Naive B cell (primary cell): ENCODE results near the gene SNAP23. TPM values are rescaled to one million over a fixed set of nuclear protein-coding genes. Genes with fewer than 3 reads are reported as not detected.
A peak's percentile ranks its signal among the peaks of the same experiment; 100 is the strongest.

Experiments used
- ATAC-seq, 2 donors: fragments of 150-1000 bp; cut with Tn5 transposase; 2 replicates each; pipeline ENCODE4 v1.10.0; 2021; ENCODE audit warnings: low read depth in 2 of 2, mild to moderate bottlenecking in 2 of 2, moderate library complexity in 2 of 2
- DNase-seq: peaks from one replicate; pipeline ENCODE4 v3.0.0; 2022
- H3K27ac Mint-ChIP-seq, 6 donors: one replicate each; pipeline ENCODE4 v1.8.0; 2020 to 2022; ENCODE audit warnings: mild to moderate bottlenecking in 6 of 6, mixed read lengths in 6 of 6, moderate library complexity in 5 of 6, inconsistent platforms in 2 of 6
- H3K27me3 Mint-ChIP-seq, 3 donors: one replicate each; pipeline ENCODE4 v1.8.0; 2021 to 2022; ENCODE audit warnings: mixed read lengths in 3 of 3, mild to moderate bottlenecking in 1 of 3
- H3K36me3 Mint-ChIP-seq, 2 donors: one replicate each; pipeline ENCODE4 v1.8.0; 2020 to 2022; ENCODE audit warnings: mixed read lengths in 2 of 2, inconsistent platforms in 1 of 2, mild to moderate bottlenecking in 1 of 2
- H3K4me1 Mint-ChIP-seq, 3 donors: one replicate each; pipeline ENCODE4 v1.8.0; 2020 to 2022; ENCODE audit warnings: mixed read lengths in 3 of 3, inconsistent platforms in 1 of 3, mild to moderate bottlenecking in 1 of 3, moderate library complexity in 1 of 3
- H3K4me3 Mint-ChIP-seq, 8 donors: one replicate each; pipeline ENCODE4 v1.8.0; 2020 to 2022; ENCODE audit warnings: mild to moderate bottlenecking in 8 of 8, mixed read lengths in 8 of 8, moderate library complexity in 8 of 8, inconsistent platforms in 2 of 8
- H3K9me3 Mint-ChIP-seq, 7 donors: one replicate each; pipeline ENCODE4 v1.8.0; 2020 to 2022; ENCODE audit warnings: mixed read lengths in 7 of 7, mild to moderate bottlenecking in 5 of 7, inconsistent platforms in 2 of 7, moderate library complexity in 1 of 7
- polyA plus RNA-seq, 6 donors: library from polyadenylated mRNA; unstranded; fragments of 300-500 nt; fragmentation: Illumina TruSeq; gene quantifications; one replicate each; pipeline ENCODE4 v1.2.3, GENCODE V29; 2021; ENCODE audit warnings: low read depth in 6 of 6

SNAP23 gene
- polyA plus RNA-seq, 6 donors from 2014 or later = 156 to 209 (median 175) TPM

DNA sequence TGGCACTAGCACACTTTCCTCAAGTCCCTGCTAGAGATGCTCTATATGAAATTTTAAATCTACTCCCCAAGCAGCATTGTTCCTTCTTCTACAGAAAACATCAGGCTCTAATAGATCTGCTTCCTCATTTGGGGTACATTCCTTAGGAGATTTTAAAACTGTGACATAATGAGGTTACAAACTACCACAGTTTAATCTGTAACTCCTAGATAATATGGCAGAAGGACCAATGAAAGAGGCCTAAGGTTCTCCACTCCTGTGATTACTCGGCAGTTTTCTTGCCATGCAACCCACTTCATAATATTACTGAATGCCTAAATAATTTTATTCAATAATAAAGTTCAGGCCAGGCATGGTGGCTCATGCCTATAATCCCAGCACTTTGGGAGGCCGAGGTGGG is 20.6 kb upstream of the SNAP23 start:
- no peak for DNase-seq
- H3K4me1 Mint-ChIP-seq = peaks cover 17 to 29% (median 27%) of the 10 kb centered on the region in 3 donors
- peak overlapping the region in 4 of 6 donors; percentile 41 to 76 (median 68) for H3K27ac Mint-ChIP-seq
- H3K27me3 Mint-ChIP-seq = no peaks in the 10 kb centered on the region
- no peak overlapping the region for H3K4me3 Mint-ChIP-seq
- no peaks in the 10 kb centered on the region for H3K9me3 Mint-ChIP-seq
- no peak for ATAC-seq
- H3K36me3 Mint-ChIP-seq = no peaks in the 10 kb centered on the region

GRCh38 chr15:42482701-42483100 is 12.7 kb upstream of the SNAP23 start:
- ATAC-seq = no peak
- H3K36me3 Mint-ChIP-seq = peaks cover 18 to 20% of the 10 kb centered on the region in 2 donors

GRCh38 chr15:42483677-42484076 is 11.8 kb upstream of the SNAP23 start:
- ATAC-seq = no peak
- H3K27ac Mint-ChIP-seq = peak overlapping the region in 4 of 6 donors; percentile 1 to 68 (median 14)
- no peak overlapping the region for H3K4me3 Mint-ChIP-seq

More at GRCh38 chr15:42482701-42483100, 12.7 kb upstream of the SNAP23 start:
- DNase-seq = no peak
- Mint-ChIP-seq H3K27me3 (no peaks in the 10 kb centered on the region), H3K9me3 (peaks cover 0 to 6% (median 2%) of the 10 kb centered on the region in 7 donors), H3K27ac (peak overlapping the region in 2 of 6 donors; percentile 26 to 76), H3K4me3 (no peak overlapping the region), H3K4me1 (peaks cover 12 to 20% (median 19%) of the 10 kb centered on the region in 3 donors)

DNA sequence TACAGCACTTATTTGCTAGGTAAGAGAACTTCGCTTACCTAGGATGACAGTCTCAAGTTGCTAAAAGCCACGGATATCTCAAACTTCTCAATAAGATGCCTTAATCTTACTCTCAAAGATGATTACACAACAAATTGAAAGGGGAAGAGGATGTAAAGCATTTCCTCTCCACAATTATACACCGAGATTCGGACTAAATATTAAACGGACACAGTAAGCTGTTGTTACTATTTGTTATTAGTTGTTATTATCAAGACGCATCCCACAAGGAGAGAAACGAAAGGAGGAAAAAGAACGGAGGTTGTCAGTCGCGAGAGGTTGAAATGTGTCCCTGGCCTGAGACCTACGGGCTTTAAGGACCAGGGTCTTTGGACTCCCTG is 5.2 kb upstream of the SNAP23 start:
- peak overlapping the region; percentile 93 to 99 (median 96) for H3K4me3 Mint-ChIP-seq
- peaks cover 0 to 9% of the 10 kb centered on the region in 2 donors for H3K36me3 Mint-ChIP-seq
- no peaks in the 10 kb centered on the region for H3K9me3 Mint-ChIP-seq
- ATAC-seq (peak; percentile 9 to 28), DNase-seq (no peak)
- peaks cover 41 to 73% (median 54%) of the 10 kb centered on the region in 3 donors for H3K4me1 Mint-ChIP-seq
- peak overlapping the region; percentile 96 to 99 (median 98) for H3K27ac Mint-ChIP-seq
- no peaks in the 10 kb centered on the region for H3K27me3 Mint-ChIP-seq

More at GRCh38 chr15:42483677-42484076, 11.8 kb upstream of the SNAP23 start:
- Mint-ChIP-seq H3K36me3 (peaks cover 18 to 23% of the 10 kb centered on the region in 2 donors), H3K4me1 (peaks cover 20 to 25% (median 23%) of the 10 kb centered on the region in 3 donors), H3K9me3 (peaks cover 0 to 6% (median 2%) of the 10 kb centered on the region in 7 donors), H3K27me3 (no peaks in the 10 kb centered on the region)
- DNase-seq = no peak

DNA sequence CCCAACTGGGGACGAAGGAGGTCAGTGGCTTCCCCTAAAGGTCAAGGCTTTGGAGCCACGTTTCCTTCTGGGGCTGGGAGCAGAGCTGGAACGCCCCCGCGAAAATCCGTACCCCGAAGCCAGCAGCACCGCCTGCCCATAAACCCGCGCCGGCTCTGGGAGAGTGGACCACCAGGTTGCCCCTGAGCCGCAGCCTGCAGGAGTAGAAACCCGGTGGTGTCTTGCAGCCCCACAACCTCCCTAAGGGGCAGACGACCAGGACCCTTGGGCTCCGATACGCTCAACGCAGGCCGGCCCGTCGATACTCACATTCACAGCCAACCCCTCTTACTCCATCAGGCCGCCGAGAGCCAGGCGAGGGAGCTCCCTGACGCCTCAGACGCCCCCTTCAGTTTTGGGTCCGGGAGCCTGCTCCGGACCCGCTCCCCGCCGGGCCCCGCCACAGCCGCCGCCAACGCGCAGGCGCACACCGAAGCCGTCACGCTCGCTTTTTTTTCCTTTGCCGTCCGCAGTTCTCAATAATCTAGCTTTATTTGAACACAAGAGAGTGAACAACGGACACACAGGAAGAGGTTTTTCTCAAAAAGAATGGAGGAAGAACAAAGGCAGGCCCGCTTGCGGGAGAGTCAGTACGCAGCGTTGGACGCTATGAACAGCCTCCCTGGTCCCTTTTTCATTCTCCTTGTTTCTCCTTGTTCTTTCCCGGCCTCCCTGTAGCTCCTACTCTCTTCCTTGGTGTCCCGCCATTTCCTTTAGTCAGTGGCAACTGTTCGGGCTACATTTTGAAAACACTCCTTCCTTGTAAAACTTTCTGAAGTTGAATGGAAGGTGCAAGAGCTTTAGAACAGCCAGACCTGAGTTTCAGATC is 4.5 kb upstream of the SNAP23 start, which contains the start of gene ZNF106:
Gene ZNF106, minus strand, starts transcription at position 471 of the 868 bp plus-strand sequence. CDS start 18,852 bp downstream, outside the sequence.
- H3K27me3 Mint-ChIP-seq = no peaks in the 10 kb centered on the region
- DNase-seq (peak; percentile 93), ATAC-seq (peak; percentile 58 to 65)
- no peaks in the 10 kb centered on the region for H3K9me3 Mint-ChIP-seq
- H3K36me3 Mint-ChIP-seq = peaks cover 0 to 15% of the 10 kb centered on the region in 2 donors
- peak within 1 kb of the TSS; percentile 96 to 99 (median 98) for H3K27ac Mint-ChIP-seq
- peak within 1 kb of the TSS; percentile 93 to 99 (median 96) for H3K4me3 Mint-ChIP-seq
- peaks cover 48 to 77% (median 57%) of the 10 kb centered on the region in 3 donors for H3K4me1 Mint-ChIP-seq

DNA sequence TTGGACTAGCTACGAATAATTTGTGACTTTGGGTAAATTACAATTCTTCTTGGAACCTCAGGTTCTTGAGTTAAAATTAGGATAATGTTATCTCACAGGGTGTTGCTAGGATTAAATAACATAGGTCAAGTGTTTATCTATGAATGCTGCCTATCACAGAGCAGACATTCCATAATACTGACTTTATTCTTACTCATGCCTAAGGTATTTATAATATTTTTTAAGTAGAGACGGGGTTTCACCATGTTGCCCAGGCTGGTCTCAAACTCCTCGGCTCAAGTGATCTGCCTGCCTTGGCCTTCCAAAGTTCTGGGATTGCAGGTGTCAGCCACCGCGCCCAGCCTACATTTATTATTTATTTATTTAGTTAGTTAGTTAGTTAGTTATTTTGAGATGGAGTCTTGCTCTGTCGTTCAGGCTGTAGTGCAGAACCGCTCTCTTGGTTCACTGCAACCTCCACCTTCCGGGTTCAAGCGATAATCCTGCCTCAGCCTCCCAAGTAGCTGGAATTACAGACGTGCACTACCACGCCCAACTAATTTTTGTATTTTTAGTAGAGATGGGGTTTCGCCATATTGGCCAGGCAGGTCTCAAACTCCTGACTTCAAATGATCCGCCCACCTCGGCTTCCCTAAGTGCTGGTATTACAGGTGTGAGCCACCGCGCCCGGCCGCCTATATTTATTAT is 3.8 kb upstream of the SNAP23 start:
- DNase-seq (no peak), ATAC-seq (no peak)
- H3K9me3 Mint-ChIP-seq = no peaks in the 10 kb centered on the region
- peak overlapping the region; percentile 96 to 99 (median 98) for H3K27ac Mint-ChIP-seq
- peak overlapping the region; percentile 93 to 99 (median 96) for H3K4me3 Mint-ChIP-seq
- no peaks in the 10 kb centered on the region for H3K27me3 Mint-ChIP-seq
- H3K4me1 Mint-ChIP-seq = peaks cover 55 to 83% (median 62%) of the 10 kb centered on the region in 3 donors
- H3K36me3 Mint-ChIP-seq = peaks cover 0 to 16% of the 10 kb centered on the region in 2 donors

DNA sequence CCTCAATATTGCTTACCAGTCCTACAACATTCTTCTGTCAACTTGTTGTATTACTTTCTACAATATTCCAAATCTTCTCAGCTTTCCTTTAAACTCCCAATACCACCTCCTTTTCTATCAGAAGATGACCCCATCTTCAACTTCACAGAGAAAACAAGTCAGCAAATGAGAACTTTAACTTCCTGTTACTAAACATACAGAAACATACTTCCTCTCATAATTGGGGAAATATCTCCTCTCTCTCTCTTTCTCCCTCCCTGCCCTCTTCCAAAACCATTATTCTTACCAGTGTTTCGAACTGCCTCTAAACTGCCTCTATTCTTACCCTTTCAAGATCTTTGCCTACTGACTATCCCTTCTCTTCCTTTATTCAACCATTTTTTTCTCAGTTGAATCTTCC is 1.8 kb upstream of the SNAP23 start:
- Mint-ChIP-seq H3K27ac (peak overlapping the region; percentile 34 to 96 (median 93)), H3K4me1 (peaks cover 53 to 90% (median 76%) of the 10 kb centered on the region in 3 donors), H3K36me3 (peaks cover 0 to 8% of the 10 kb centered on the region in 2 donors), H3K9me3 (no peaks in the 10 kb centered on the region), H3K27me3 (no peaks in the 10 kb centered on the region), H3K4me3 (peak overlapping the region; percentile 93 to 100 (median 98))
- DNase-seq (peak; percentile 11), ATAC-seq (no peak)

- Mint-ChIP-seq H3K9me3 (no peaks in the 10 kb centered on the region), H3K4me1 (peaks cover 53 to 90% (median 85%) of the 10 kb centered on the region in 3 donors), H3K36me3 (peaks cover 0 to 8% of the 10 kb centered on the region in 2 donors), H3K27me3 (no peaks in the 10 kb centered on the region), H3K27ac (peak overlapping the region; percentile 78 to 98 (median 96)), H3K4me3 (peak overlapping the region; percentile 93 to 100 (median 98))
- ATAC-seq = no peak
- no peak for DNase-seq
Observed at GRCh38 chr15:42494998-42495360, 455 bp upstream of the SNAP23 start.

- Mint-ChIP-seq H3K4me1 (peaks cover 57 to 96% (median 85%) of the 10 kb centered on the region in 3 donors), H3K27me3 (no peaks in the 10 kb centered on the region), H3K9me3 (no peaks in the 10 kb centered on the region), H3K27ac (peak overlapping the region; percentile 3 to 96 (median 66)), H3K36me3 (peaks cover 0 to 8% of the 10 kb centered on the region in 2 donors), H3K4me3 (peak overlapping the region in 7 of 8 donors; percentile 14 to 98 (median 54))
- no peak for ATAC-seq
- DNase-seq = no peak
Observed at GRCh38 chr15:42498212-42499068, 3.0 kb downstream of the SNAP23 start.

DNA sequence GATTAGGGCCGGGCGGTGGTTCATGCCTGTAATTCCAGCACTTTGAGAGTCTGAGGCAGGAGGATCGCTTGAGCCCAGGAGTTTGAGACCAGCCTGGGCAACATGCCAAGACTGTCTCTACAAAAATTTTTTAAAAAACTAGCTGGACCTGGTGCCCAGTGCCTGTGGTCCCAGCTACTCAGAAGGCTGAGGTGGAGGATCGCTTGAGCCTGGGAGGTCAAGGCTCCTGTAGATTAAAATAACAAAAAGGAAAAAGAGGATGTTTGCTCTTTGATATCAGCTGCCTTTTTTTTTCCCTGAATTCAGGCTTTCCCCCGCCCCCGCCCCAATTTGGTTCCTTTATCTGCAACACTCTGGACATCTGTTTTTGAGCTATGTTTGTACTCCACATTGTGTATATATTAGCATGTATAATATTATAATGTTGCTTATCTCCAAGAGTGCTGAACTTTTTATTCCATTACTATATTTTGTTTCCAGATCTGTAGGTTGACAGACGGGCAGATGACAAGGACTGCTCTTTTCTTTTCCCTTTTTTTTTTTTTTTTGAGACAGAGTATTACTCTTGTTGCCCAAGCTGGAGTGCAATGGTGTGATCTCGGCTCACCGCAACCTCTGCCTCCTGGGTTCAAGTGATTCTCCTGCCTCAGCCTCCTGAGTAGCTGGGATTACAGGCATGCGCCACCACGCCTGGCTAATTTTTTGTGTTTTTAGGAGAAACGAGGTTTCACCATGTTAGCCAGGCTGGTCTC is 4.6 kb downstream of the SNAP23 start:
- ATAC-seq (no peak), DNase-seq (no peak)
- Mint-ChIP-seq H3K9me3 (no peaks in the 10 kb centered on the region), H3K27ac (peak overlapping the region; percentile 22 to 96 (median 92)), H3K4me1 (peaks cover 54 to 93% (median 75%) of the 10 kb centered on the region in 3 donors), H3K4me3 (peak overlapping the region in 3 of 8 donors; percentile 9 to 51 (median 47)), H3K36me3 (peaks cover 0 to 8% of the 10 kb centered on the region in 2 donors), H3K27me3 (no peaks in the 10 kb centered on the region)

DNA sequence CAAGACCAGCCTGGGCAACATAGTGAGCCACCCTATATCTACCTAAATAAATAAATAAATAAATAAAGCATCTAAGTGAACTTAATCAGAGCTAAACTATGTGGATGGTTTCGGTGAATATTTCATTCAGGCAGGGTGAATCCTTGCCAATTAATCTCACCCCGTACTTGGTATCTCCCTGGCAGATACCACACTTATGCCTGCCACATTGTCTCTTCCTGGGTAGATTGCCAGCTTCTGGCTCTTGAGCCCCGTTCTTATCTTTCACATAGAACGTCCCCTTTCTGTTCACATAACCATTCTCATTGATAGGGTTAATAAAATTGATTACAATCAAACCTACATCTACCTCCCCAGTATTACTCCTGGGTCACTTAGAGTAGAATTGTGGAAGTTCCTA is 7.0 kb downstream of the SNAP23 start:
- H3K9me3 Mint-ChIP-seq = no peaks in the 10 kb centered on the region
- ATAC-seq (no peak), DNase-seq (no peak)
- H3K27me3 Mint-ChIP-seq = no peaks in the 10 kb centered on the region
- peaks cover 38 to 89% (median 64%) of the 10 kb centered on the region in 3 donors for H3K4me1 Mint-ChIP-seq
- no peaks in the 10 kb centered on the region for H3K36me3 Mint-ChIP-seq
- peak overlapping the region in 3 of 8 donors; percentile 7 to 65 (median 61) for H3K4me3 Mint-ChIP-seq
- H3K27ac Mint-ChIP-seq = peak overlapping the region in 4 of 6 donors; percentile 86 to 91 (median 87)

DNA sequence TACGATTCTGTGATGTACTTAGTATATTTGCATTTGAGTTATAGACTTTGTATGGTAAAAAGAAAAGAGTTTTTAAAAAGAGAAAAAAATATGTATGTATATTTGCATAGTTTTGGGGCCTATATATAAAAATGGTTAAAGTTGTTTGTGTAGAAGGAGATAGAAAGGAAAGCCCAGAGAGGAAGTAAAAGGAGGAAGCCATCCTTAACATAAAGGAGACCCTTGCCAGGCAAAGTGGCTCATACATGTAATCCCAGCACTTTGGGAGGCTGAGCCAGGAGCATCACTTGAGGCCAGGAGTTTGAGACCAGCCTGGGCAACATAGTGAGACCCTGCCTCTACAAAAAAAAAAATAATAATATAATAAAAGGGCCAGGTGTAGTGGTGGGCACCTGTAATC is 8.4 kb downstream of the SNAP23 start:
- Mint-ChIP-seq H3K36me3 (no peaks in the 10 kb centered on the region), H3K27ac (peak overlapping the region in 5 of 6 donors; percentile 86 to 95 (median 87)), H3K27me3 (no peaks in the 10 kb centered on the region), H3K9me3 (no peaks in the 10 kb centered on the region), H3K4me3 (peak overlapping the region; percentile 4 to 83 (median 72)), H3K4me1 (peaks cover 33 to 80% (median 59%) of the 10 kb centered on the region in 3 donors)
- DNase-seq = no peak
- ATAC-seq = peak; percentile 47 to 49
